Measurements from ENCODE around the gene NRTN. TPM values are rescaled to one million over a fixed set of nuclear protein-coding genes. Genes with fewer than 3 reads are reported as not detected.
"Not testable (repeated sequence)": the region's sequence is repeated elsewhere in the genome, so short reads cannot be mapped to it uniquely, and the experiment has no call there.

The NRTN gene, protein sequence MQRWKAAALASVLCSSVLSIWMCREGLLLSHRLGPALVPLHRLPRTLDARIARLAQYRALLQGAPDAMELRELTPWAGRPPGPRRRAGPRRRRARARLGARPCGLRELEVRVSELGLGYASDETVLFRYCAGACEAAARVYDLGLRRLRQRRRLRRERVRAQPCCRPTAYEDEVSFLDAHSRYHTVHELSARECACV
- total RNA-seq, result 0.25 and 0.50 TPM in 2 replicates

DNA sequence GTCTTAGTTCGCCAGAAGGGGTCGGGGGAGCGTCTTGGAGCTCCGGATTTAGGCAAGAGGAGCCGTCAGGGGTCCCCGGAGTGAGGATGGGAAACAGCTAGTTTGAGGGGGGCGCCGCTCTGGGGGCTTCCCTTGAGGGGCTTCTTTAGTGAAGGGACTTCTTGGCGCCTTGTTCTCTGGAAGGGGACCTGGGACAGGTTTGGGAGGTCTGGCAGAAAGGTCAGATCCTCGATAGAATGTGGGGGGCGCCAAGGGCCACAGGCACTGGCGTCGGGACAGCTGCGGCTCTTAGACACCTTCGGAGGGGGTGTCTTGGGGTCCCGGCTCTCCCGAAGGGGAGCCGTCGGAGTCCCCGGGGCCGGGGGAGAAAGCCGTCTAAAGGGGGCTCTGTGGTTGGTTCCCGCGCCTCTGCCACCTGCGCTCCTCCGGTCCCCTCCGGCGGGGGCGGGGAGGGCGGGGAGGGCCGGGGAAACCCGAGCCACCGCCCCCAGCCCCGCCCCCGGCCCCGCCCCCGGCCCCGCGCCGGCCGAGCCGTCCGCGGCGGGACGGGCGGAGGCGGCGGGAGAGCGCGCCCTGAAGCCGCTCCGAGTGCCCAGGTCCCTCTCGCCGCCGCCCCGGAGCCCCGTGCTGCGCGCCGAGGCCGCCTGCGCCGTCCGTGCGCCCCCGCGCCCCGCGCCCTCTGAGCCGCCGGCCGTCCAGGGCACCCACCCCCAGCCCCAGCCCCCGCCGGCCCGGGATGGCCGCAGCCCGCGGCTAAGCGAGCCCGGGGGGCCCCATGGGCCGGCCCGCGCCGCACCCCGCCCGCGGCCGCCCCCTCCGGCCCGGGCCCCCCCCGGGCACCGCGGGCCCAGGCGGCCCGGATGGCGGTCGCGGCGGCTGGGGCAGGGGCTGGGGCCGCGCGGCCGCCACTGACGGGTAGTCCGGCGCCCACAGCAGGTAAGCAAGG, at the start of gene NRTN:
Gene NRTN, plus strand, starts transcription at position 552 of the 946 bp plus-strand sequence. CDS start 19,099 bp downstream, outside the sequence.
- intact Hi-C loops (cut with micrococcal nuclease), result loop anchor here (1.0 to 2.0 kb wide), 4 partner anchors 24 to 218 kb away; partner anchors contain the start of gene VMAC

DNA sequence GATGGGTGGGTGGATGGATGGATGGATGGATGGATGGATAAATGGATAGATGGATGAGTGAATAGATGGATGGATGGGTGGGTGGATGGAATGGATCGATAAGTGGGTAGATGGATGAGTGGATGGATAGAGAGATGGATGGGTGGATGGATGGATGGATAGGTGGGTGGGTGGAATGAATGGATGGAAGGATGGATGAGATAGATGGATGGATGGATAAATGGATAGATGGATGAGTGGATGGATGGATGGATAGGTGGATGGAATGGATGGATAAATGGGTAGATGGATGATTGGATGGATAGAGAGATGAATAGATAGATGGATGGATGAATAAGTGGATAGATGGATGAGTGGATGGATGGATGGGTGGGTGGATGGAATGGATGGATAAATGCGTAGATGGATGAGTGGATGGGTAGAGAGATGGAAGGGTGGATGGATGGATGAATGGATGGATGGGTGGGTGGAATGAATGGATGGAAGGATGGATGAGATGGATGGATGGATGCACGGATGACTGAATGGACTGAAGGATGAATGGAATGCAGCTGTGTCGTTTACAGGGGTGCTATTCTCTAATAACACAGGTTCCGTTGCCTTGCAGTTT, 42.2 kb upstream of the NRTN start:
- intact Hi-C loops (cut with micrococcal nuclease), result no loop called here

DNA sequence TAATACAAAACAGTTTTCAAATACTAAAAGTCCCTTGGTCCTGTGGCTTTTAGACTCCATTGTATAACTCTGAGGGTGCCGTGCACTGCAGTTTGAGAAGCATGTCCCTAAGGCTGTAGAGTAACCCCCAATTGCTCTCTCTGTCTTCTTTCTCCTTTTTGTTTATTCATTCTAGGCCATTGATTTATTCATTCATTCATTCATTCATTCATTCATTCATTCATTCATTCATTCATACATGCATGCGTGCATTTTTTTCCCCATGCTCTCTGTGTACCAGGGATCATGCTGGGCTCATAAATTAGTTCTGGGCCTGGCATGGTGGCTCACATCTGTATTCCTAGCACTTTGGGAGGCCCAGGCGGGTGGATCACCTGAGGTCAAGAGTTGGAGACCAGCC, 39.6 kb upstream of the NRTN start:
- intact Hi-C loops (cut with micrococcal nuclease), result no loop called here

DNA sequence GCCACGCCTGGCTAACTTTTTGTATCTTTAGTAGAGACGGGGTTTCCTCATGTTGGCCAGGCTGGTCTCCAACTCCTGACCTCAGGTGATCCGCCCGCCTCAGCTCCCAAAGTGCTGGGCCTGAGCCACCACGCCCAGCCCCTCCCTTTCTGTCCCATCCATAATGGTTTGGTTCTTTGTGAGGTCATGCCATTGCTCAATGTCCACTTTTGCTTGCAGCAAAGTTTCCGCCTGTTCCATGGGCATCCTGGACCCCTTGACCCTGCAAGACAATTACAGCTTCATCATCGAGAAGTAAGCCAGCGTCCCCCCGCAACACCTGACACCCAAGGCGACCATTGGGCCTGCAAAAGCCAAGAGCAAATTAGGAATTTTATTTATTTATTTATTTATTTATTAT, 36.9 kb upstream of the NRTN start:
- intact Hi-C loops (cut with micrococcal nuclease), result no loop called here

DNA sequence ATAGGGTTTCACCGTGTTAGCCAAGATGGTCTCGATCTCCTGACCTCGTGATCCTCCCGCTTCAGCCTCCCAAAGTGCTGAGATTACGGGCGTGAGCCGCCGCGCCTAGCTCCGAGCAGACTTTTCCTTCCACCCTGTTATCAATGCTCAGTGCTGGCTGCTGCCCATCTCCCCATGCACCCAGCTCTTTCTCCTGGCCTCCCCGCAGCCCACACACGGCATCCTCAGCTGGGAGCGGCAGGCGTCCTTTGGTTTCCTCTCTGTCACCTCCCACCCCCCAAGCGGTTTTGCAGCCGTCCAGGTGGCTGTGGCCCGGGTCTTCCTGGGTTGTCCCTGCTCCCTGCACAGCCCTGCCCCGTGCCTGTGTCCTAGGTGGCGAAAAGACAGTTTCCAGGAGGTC, 32.5 kb upstream of the NRTN start:
- intact Hi-C loops (cut with micrococcal nuclease), result no loop called here

DNA sequence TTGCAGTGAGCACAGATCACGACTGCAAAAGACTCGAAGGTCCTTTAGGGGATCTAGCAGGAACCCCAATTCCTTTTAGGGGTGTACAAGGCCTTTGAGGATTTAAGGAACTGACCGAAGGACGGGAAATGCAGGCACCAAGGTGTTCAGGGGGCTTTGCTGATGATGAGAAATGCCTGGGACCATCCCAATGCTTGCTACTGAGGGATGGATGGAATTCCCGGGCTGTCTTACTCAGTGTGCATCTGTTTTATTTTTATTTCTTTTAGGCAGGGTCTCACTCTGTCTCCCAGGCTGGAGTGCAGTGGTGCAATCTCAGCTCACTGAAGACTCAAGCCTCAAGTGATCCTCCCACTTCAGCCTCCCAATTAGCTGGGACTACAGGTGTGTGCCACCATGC, 31.6 kb upstream of the NRTN start:
- intact Hi-C loops (cut with micrococcal nuclease), result no loop called here

DNA sequence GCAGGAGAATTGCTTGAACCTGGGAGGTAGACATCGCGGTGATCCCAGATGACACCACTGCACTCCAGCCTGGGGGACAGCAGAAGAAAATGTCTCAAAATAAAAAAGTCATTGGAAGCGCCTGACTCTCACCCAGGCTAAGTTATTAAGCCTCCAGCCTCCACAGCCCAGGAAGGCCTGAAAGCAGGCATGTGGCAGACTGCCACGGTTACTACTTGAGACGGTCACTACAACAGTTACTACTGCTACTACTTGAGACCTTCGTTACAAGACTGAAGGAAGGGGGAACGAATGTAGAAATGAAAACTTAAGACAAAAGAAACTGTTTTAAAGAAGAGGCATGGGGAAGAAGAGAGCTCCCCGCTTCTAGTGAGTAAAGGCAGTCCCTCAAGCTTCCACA, 29.9 kb upstream of the NRTN start:
- intact Hi-C loops (cut with micrococcal nuclease), result no loop called here

- intact Hi-C loops (cut with micrococcal nuclease), result no loop called here
Observed at GRCh38 chr19:5775668-5776309, 29.1 kb upstream of the NRTN start.

DNA sequence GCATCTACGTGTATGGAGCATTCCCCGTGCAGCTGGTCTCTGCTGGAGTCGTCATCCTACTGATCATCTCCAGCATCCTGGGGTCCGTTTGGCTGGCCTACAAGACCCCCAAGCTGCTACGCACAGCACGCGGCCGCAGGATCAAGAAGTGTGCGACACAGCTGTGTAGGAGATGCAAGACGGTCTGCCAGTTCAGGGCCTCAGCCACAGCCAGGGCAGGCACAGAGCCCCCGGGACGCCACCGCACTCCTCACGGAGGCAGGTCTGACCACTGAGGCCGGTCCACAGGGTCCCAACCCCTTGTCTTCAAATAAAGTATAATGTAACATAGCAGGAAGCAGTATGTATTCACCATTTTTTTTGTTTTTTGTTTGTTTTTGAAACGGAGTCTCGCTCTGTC, 26.5 kb upstream of the NRTN start:
- intact Hi-C loops (cut with micrococcal nuclease), result no loop called here

DNA sequence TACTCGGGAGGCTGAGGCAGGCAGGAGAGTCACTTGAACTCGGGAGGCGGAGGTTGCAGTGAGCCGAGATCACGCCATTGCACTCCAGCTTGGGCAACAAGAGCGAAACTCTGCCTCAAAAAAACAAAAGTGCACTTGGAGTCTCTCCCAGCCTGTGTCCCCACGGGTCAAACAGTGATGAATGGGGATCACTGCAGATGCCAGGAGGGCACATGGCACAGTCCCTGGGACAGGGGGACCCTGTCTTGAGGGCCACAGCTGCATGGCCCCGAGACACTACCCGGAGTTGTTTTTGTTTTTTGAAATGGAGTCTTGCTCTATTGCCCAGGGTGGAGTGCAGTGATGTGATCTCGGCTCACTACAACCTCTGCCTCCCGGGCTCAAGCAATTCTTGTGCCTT, 24.0 kb upstream of the NRTN start:
- intact Hi-C loops (cut with micrococcal nuclease), result not testable (repeated sequence)

DNA sequence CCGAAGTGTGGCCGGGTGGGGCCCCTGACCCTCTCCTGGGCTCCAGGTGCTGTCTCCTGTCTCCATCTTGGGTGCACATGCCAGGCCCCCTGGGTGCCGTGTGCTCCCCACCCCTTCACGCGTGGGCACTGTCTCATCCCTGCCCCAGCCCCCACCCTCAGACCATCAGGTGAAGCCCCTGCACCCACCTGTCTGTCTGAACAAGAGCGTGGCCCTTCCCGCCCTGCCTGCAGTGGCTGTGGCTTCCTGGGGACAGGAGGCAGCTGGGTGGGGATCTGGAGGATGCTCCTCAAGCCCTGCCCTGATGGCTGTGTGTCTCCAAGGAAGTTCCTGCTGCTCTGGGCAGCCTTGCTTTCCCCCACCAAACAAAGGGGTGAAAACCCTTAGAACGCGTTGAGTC, 22.5 kb upstream of the NRTN start:
- intact Hi-C loops (cut with micrococcal nuclease), result no loop called here

GRCh38 chr19:5782945-5783919, 21.6 kb upstream of the NRTN start:
- intact Hi-C loops (cut with micrococcal nuclease), result no loop called here

DNA sequence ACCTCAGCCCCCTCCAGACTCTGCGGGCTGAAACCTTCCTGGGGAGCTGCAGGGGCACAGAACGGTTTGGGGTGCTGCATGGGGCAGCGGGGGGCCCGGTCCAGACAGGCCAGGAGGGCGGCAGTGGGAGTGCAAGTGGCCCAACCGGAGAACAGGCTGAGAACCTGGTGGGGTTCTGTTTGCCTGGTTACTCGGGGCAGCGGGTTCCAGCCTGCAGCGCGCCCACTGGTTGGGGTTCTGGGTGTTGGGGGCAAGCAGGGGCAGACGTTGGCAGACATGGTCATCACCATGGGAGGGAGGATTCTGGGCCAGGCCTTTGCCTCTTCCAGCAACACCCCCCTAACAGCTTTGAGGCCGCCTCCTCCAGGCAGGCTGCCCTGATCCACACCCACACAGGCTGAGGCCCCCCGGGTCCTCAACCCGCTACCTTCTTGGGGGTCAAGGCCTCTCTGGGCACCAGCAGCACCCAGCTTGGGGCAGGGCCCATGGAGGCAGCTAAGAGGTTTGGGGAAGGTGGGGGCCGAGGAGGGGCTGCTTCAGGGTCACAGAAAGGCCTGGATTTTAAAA, 20.2 kb upstream of the NRTN start, which contains the start of gene PRR22:
Gene PRR22, minus strand, starts transcription at position 166 of the 567 bp plus-strand sequence. Its CDS starts 86 bp downstream, at position 80.
- intact Hi-C loops (cut with micrococcal nuclease), result no loop called here

GRCh38 chr19:5785423-5785822, 19.4 kb upstream of the NRTN start:
- intact Hi-C loops (cut with micrococcal nuclease), result no loop called here

- intact Hi-C loops (cut with micrococcal nuclease), result no loop called here
Observed at GRCh38 chr19:5786593-5787408, 18.1 kb upstream of the NRTN start.

- intact Hi-C loops (cut with micrococcal nuclease), result no loop called here
Observed at GRCh38 chr19:5787409-5788182, 17.3 kb upstream of the NRTN start.

GRCh38 chr19:5788422-5788821, 16.4 kb upstream of the NRTN start:
- intact Hi-C loops (cut with micrococcal nuclease), result no loop called here

- intact Hi-C loops (cut with micrococcal nuclease), result no loop called here
Observed at GRCh38 chr19:5789351-5789761, 15.5 kb upstream of the NRTN start.

Measured in T-helper 2 cell treated with Interferon-gamma antibody and Interleukin-4, amounts not matched to agents 100 ng/mL and 5 ng/mL, for 36 hours (primary cell).